Skeletal muscle tissue (tissue), 4 donors: Measurements from ENCODE around the gene RPL19. TPM values are rescaled to one million over a fixed set of nuclear protein-coding genes. Genes with fewer than 3 reads are reported as not detected.

Source experiments
- H3K27ac ChIP-seq: one replicate; pipeline ENCODE4 v1.7.0; 2013; ENCODE audit warnings: mild to moderate bottlenecking, low read depth, low read length, inconsistent platforms
- H3K27me3 ChIP-seq, 3 donors: one replicate each; pipeline ENCODE4 v1.7.0; 2013; ENCODE audit warnings: low read length in 3 of 3; ENCODE audit not compliant: control insufficient read depth in 3 of 3, insufficient read depth in 3 of 3
- H3K36me3 ChIP-seq, 3 donors: one replicate each; pipeline ENCODE4 v1.7.0; 2013; ENCODE audit warnings: low read length in 3 of 3; ENCODE audit not compliant: control insufficient read depth in 3 of 3, insufficient read depth in 3 of 3
- H3K4me1 ChIP-seq, 3 donors: one replicate each; pipeline ENCODE4 v1.7.0; 2013; ENCODE audit warnings: low read length in 3 of 3, mild to moderate bottlenecking in 3 of 3; ENCODE audit not compliant: control insufficient read depth in 3 of 3, insufficient read depth in 3 of 3
- H3K4me3 ChIP-seq, 3 donors: one replicate each; pipeline ENCODE4 v1.7.0; 2013; ENCODE audit warnings: low read length in 3 of 3
- H3K9ac ChIP-seq, 3 donors: one replicate each; pipeline ENCODE4 v1.7.0; 2013; ENCODE audit warnings: low read length in 3 of 3, mild to moderate bottlenecking in 3 of 3, moderate library complexity in 2 of 3, low read depth in 1 of 3
- H3K9me3 ChIP-seq, 3 donors: one replicate each; pipeline ENCODE4 v1.7.0; 2013; ENCODE audit warnings: low read length in 3 of 3; ENCODE audit not compliant: control insufficient read depth in 3 of 3
- total RNA-seq: library from RNA; depleted of rRNA; stranded (reverse); fragments of >200 nt; gene quantifications from one replicate; pipeline ENCODE4 v1.2.3, GENCODE V29; 2014
- donor health status: Osteomylitis.

RPL19 gene
- total RNA-seq, 1 donor from 2014 or later, result 1,766 TPM

DNA sequence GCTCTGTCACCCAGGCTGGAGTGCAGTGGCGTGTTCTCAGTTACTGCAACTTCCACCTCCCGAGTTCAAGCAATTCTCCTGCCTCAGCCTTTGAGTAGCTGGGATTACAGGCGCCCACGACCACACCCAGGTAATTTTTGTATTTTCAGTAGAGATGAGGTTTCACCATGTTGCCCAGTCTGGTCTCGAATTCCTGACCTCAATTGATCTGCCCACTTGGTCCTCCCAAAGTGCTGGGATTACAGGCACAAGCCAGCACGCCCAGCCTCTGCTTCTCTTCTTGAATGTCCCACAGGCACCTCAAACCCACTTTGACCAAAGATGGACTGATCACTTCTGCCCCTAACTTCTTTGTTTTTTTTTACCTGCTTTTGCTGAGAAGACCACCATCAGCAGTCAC is 29.5 kb upstream of the RPL19 start:
- no peaks in the 10 kb centered on the region for H3K27me3 ChIP-seq
- H3K9me3 ChIP-seq, result no peaks in the 10 kb centered on the region
- H3K36me3 ChIP-seq, result peaks cover 0 to 3% (median 0%) of the 10 kb centered on the region in 3 donors
- peaks cover 8 to 35% (median 31%) of the 10 kb centered on the region in 3 donors for H3K4me1 ChIP-seq
- H3K4me3 ChIP-seq, result no peak overlapping the region
- H3K27ac ChIP-seq, result no peak overlapping the region
- no peak overlapping the region for H3K9ac ChIP-seq

DNA sequence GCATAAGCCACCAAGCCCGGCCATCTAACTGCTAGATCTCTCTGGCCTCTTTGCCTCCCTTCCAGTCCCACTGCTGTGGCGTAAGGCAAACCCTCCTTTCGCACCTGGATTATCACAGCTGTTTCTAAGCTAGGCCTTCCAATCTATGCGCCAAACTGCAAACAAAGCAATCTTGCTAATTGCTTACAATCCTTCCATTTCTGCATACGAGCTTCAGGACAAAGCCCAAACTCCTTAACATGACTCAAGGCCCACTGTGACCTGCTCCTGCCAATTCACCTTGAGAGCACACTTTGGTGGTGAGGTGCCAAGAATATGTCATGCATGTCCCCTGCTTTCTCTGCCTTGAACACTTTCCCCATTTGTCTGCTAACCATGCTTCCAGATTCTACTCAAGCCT is 28.1 kb upstream of the RPL19 start:
- Histone ChIP-seq H3K9me3 (no peaks in the 10 kb centered on the region), H3K36me3 (peaks cover 12 to 15% (median 13%) of the 10 kb centered on the region in 3 donors), H3K4me3 (no peak overlapping the region)

DNA sequence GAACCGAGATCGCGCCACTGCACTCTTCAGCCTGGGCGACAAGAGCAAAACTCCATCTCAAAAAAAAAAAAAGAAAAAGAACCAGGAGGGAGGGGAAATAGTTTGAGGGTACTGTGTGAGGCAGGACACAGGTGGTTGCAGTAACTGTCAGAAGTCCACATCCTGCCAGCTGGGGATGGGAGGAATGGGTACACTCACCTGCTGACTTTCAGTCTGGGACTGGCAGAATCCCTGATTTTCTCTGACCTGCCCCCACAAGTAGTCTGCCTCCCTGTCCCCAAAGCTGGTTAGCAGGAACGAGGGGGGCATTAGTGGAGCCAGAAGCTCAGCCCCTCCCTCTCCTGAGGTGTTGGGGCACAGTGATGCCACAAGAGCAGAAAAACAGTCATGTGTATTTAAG is 27.0 kb upstream of the RPL19 start:
- Histone ChIP-seq H3K36me3 (peaks cover 24 to 26% (median 24%) of the 10 kb centered on the region in 3 donors), H3K4me1 (peaks cover 4 to 50% (median 35%) of the 10 kb centered on the region in 3 donors), H3K9ac (no peak overlapping the region), H3K4me3 (no peak overlapping the region), H3K27me3 (no peaks in the 10 kb centered on the region), H3K9me3 (no peaks in the 10 kb centered on the region), H3K27ac (no peak overlapping the region)

More for the DNA sequence above, 28.1 kb upstream of the RPL19 start:
- no peaks in the 10 kb centered on the region for H3K27me3 ChIP-seq
- H3K27ac ChIP-seq, result no peak overlapping the region
- peaks cover 10 to 41% (median 39%) of the 10 kb centered on the region in 3 donors for H3K4me1 ChIP-seq
- H3K9ac ChIP-seq, result no peak overlapping the region

DNA sequence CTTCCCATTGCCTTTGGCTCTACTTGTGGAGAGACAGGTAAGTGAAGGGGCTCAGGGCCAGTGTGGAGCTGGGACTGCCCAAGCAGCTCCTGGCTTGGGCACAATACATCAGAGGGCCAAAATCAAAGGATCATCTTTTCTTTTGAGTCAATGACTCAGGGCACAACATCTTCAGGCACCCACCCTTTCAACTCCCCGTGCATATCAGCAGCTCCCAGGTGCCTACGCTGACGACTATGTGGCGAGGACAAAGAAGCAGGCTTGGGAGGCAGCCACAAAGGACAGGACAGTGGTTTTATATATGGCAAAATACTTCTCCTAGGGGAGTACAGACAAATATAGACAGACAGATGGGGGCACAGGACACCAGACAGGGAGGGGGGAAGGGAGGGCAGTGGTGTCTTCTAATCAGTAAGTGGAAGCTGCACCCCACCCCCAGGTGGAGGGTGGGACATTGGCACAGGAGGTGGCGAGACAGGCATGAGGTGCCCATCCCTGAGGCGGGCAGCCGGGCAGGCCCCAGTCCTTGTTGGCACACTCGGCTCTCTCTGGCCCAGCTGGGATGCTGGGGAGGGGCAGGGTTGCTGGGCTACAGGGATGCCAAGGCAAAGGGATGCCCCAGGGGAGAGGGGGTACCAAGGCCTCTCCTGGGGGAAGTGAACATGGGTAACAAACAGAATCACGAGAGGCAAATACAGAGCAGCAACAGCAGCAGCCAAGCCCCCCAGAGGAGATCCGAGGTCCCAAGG is 26.4 kb upstream of the RPL19 start:
- H3K27me3 ChIP-seq, result no peaks in the 10 kb centered on the region
- no peak overlapping the region for H3K4me3 ChIP-seq
- peaks cover 4 to 55% (median 36%) of the 10 kb centered on the region in 3 donors for H3K4me1 ChIP-seq
- no peak overlapping the region for H3K27ac ChIP-seq
- no peaks in the 10 kb centered on the region for H3K9me3 ChIP-seq
- H3K9ac ChIP-seq, result peak overlapping the region in 1 of 3 donors; percentile 25
- peaks cover 25 to 29% (median 29%) of the 10 kb centered on the region in 3 donors for H3K36me3 ChIP-seq

DNA sequence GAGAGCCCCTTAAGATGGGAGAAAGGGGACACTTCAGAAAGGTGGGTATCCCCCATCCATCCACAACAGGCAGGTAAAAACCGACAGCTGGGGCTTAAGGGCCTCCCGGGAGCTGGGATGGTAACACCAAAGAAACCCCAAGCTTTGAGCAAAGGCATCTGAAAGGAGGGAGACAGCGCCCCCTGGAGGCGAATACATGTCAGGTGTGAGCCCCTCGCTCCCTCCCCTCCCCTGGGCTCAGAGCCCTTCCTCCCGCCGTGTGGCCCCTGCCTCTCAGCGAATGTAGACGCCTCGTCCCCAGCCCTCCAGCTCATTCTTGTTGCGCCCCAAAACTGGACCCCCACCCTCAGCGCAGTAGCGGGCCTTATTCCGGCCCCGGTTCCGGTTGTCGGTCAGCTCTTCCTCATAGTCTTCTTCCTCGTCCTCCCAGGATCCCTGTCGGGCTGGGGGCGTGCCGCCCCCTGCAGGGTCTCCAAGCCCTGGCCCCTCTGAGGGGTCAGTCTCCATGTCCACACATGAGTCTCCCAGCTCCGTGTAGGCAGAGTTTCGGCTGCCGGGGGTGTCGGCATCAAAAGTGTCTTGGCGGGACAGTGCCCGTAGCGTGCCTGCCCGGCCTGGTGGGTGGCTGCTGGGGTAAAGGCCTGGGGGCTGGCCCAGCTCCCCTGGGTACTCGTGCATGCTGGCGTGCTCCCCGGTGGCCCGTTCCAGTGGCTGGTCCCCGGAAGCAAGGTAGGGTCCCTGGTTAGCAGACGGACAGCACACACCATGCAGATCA is 25.0 kb upstream of the RPL19 start:
- H3K27ac ChIP-seq, result peak overlapping the region; percentile 68
- no peaks in the 10 kb centered on the region for H3K27me3 ChIP-seq
- peaks cover 28 to 38% (median 32%) of the 10 kb centered on the region in 3 donors for H3K36me3 ChIP-seq
- H3K4me1 ChIP-seq, result peaks cover 4 to 55% (median 36%) of the 10 kb centered on the region in 3 donors
- no peaks in the 10 kb centered on the region for H3K9me3 ChIP-seq
- H3K9ac ChIP-seq, result peak overlapping the region in 2 of 3 donors; percentile 40 to 45
- no peak overlapping the region for H3K4me3 ChIP-seq

DNA sequence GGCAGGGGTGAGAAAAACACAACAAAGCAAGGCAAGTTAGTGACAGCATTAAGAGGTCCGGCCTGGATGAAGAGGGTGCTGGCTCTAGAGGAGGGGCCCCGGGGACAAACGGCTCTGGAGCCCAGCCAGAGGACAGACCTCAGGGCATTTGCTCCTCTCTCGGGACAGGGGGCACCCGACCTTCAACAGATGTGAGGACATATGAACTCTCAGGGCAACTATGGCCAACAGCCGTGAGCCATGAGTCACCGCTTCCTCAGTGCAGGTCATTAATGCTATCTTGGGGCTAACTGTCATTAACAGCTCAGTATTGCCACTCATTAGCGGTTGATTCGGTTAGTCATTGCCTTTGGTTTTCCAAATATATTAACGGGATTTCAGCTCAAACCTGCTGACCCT is 24.4 kb upstream of the RPL19 start:
- Histone ChIP-seq H3K27me3 (no peaks in the 10 kb centered on the region), H3K4me3 (no peak overlapping the region), H3K4me1 (peaks cover 4 to 55% (median 36%) of the 10 kb centered on the region in 3 donors), H3K36me3 (peaks cover 29 to 40% (median 32%) of the 10 kb centered on the region in 3 donors), H3K27ac (peak overlapping the region; percentile 68), H3K9me3 (no peaks in the 10 kb centered on the region), H3K9ac (peak overlapping the region in 2 of 3 donors; percentile 40 to 45)

DNA sequence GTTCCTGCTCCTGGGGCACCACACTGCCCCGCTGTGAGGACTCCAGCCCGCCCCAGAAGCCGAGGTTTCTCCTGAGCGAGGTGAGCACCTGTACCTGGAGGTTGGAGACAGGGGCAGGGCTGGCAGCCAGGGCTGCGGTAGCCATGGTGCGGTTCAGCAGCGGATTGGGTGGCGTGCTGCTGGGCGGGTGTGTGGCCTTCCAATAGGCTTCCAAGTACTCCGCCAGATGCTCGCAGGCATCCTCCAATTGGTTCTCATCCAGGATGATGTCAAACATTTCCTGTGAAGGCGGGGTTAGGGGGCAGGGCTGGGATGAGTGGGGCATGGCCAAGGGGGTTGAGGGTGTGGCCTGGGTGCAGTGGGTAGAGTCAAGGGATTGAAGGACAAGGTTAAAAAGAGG is 22.8 kb upstream of the RPL19 start:
- Histone ChIP-seq H3K4me1 (peaks cover 4 to 55% (median 36%) of the 10 kb centered on the region in 3 donors), H3K36me3 (peaks cover 34 to 45% (median 38%) of the 10 kb centered on the region in 3 donors), H3K9me3 (no peaks in the 10 kb centered on the region), H3K27me3 (no peaks in the 10 kb centered on the region), H3K4me3 (no peak overlapping the region), H3K27ac (no peak overlapping the region), H3K9ac (no peak overlapping the region)

DNA sequence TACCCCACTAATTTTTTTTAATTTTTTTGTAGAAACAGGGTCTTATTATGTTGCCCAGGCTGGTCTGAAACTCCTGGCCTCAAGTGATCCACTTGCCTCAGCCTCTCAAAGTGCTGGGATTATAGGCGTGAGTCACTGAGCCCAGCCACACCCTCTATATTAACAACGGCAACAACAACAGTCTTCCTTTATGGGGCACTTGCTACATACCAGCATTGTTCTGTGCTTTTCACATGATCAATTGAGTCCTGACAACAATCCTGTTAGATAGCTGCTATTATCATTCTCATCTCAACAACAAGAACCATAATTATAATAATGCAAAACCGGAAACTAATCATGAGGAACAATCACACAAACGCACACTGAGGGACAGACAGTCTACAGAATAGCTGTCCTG is 21.5 kb upstream of the RPL19 start:
- H3K9ac ChIP-seq, result no peak overlapping the region
- H3K27me3 ChIP-seq, result no peaks in the 10 kb centered on the region
- no peak overlapping the region for H3K4me3 ChIP-seq
- H3K27ac ChIP-seq, result no peak overlapping the region
- no peaks in the 10 kb centered on the region for H3K9me3 ChIP-seq
- H3K36me3 ChIP-seq, result peaks cover 41 to 48% (median 46%) of the 10 kb centered on the region in 3 donors
- H3K4me1 ChIP-seq, result peaks cover 4 to 50% (median 31%) of the 10 kb centered on the region in 3 donors

DNA sequence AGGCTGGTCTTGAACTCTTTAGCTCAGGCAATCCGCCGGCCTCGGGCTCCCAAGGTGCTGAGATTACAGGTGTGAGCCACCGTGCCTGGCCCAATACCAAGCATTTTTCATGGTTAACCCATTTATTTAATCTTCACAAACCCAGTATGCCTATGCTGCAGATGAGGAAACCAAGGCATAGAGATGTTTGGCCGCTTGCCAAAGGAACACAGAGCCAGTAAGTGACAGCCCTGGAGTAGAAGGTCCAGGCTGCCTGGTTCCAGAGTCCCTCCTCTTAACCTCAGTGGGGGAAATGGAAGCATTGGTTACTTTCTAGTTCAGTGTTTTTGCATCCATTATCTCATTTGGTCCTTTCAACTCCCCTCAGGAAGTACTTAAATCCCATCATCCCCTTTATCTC is 18.8 kb upstream of the RPL19 start:
- no peak overlapping the region for H3K27ac ChIP-seq
- H3K36me3 ChIP-seq, result peaks cover 60 to 66% (median 62%) of the 10 kb centered on the region in 3 donors

DNA sequence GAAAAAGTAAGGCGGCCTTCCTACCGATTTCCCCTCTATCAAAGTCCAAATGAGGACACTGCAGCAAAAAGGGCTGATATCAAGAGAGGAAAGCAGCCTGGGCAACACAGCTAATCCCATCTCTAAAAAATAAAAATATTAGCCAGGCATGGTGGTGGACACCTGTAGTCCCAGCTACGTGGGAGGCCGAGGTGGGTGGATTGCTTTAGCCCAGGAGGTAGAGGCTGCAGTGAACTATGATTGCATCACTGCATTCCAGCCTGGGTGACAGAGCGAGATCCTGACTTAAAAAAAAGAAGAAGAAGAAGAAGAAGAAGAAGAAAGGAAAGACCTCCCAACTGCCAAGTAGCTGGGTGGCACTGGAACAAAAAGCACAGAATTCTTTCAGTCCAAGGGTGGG is 17.0 kb upstream of the RPL19 start:
- Histone ChIP-seq H3K36me3 (peaks cover 56 to 65% (median 58%) of the 10 kb centered on the region in 3 donors), H3K4me1 (peaks cover 6 to 29% (median 8%) of the 10 kb centered on the region in 3 donors), H3K27ac (no peak overlapping the region), H3K27me3 (no peaks in the 10 kb centered on the region), H3K4me3 (no peak overlapping the region), H3K9ac (no peak overlapping the region), H3K9me3 (no peaks in the 10 kb centered on the region)

More for the DNA sequence above, 18.8 kb upstream of the RPL19 start:
- no peak overlapping the region for H3K9ac ChIP-seq
- H3K4me1 ChIP-seq, result peaks cover 2 to 30% (median 5%) of the 10 kb centered on the region in 3 donors
- no peak overlapping the region for H3K4me3 ChIP-seq
- H3K9me3 ChIP-seq, result no peaks in the 10 kb centered on the region
- H3K27me3 ChIP-seq, result no peaks in the 10 kb centered on the region
